Colon (tissue), 2 donors: ENCODE data around the gene SMIM43.

ENCODE experiments used
- FAIRE-seq: peaks from 2 replicates; lab custom pipeline; 2012; peaks lifted over from hg19 to GRCh38; lab: Jason Lieb, UNC
- donor health status: control.
- donor health status: control.

The SMIM43 gene

GRCh38 chr4:121764702-121765367 is at the start of gene SMIM43:
TSS of gene SMIM43 (minus strand) at chr4:121765164. CDS start at chr4:121765105, 59 bp downstream.
- no peak for FAIRE-seq

- no peak for FAIRE-seq
Measured at GRCh38 chr4:121814756-121815155, 49.8 kb upstream of the SMIM43 start.

- no peak for FAIRE-seq
Measured at GRCh38 chr4:121811122-121811521, 46.2 kb upstream of the SMIM43 start.

GRCh38 chr4:121806411-121806810 is 41.4 kb upstream of the SMIM43 start:
- no peak for FAIRE-seq

GRCh38 chr4:121801715-121802075 is 36.7 kb upstream of the SMIM43 start:
- FAIRE-seq: no peak

GRCh38 chr4:121800961-121801714 is 36.2 kb upstream of the SMIM43 start, which contains the start of gene EXOSC9:
TSS of gene EXOSC9 (plus strand) at chr4:121801323. CDS start at chr4:121801425, 102 bp downstream.
- FAIRE-seq: peak; percentile 5

- FAIRE-seq: no peak
Measured at GRCh38 chr4:121800638-121800960, 35.6 kb upstream of the SMIM43 start.

GRCh38 chr4:121799867-121800501 is 35.0 kb upstream of the SMIM43 start:
- FAIRE-seq: no peak

- no peak for FAIRE-seq
Measured at GRCh38 chr4:121799208-121799823, 34.4 kb upstream of the SMIM43 start.

- no peak for FAIRE-seq
Measured at GRCh38 chr4:121796283-121796682, 31.3 kb upstream of the SMIM43 start.

- no peak for FAIRE-seq
Measured at GRCh38 chr4:121794505-121795188, 29.7 kb upstream of the SMIM43 start.

GRCh38 chr4:121792966-121793365 is 28.0 kb upstream of the SMIM43 start:
- FAIRE-seq: no peak

GRCh38 chr4:121791481-121791880 is 26.5 kb upstream of the SMIM43 start:
- no peak for FAIRE-seq

- FAIRE-seq: no peak
Measured at GRCh38 chr4:121790976-121791375, 26.0 kb upstream of the SMIM43 start.

- FAIRE-seq: no peak
Measured at GRCh38 chr4:121789960-121790829, 25.2 kb upstream of the SMIM43 start.

GRCh38 chr4:121789455-121789854 is 24.5 kb upstream of the SMIM43 start:
- no peak for FAIRE-seq

- FAIRE-seq: no peak
Measured at GRCh38 chr4:121788896-121789295, 23.9 kb upstream of the SMIM43 start.

GRCh38 chr4:121786221-121786620 is 21.3 kb upstream of the SMIM43 start:
- FAIRE-seq: no peak

- no peak for FAIRE-seq
Measured at GRCh38 chr4:121785479-121785878, 20.5 kb upstream of the SMIM43 start.

- FAIRE-seq: no peak
Measured at GRCh38 chr4:121784975-121785374, 20.0 kb upstream of the SMIM43 start.

GRCh38 chr4:121784401-121784800 is 19.4 kb upstream of the SMIM43 start:
- no peak for FAIRE-seq
